HEK293 (cell line): ENCODE results near the gene C19orf33.

ENCODE experiments used
- GLIS2 ChIP-seq: fragments of 450-650 bp; formaldehyde crosslinking; IDR thresholded peaks from 2 replicates; pipeline ENCODE4 v1.5.1; 2016; ENCODE audit warnings: missing biosample characterization, missing genetic modification characterization
- OVOL3 ChIP-seq: fragments of 450-650 bp; formaldehyde crosslinking; IDR thresholded peaks from 2 replicates; pipeline ENCODE4 v1.5.1; 2016; ENCODE audit warnings: missing biosample characterization, missing genetic modification characterization
- SCRT1 ChIP-seq: fragments of 450-650 bp; formaldehyde crosslinking; IDR thresholded peaks from 2 replicates; pipeline ENCODE4 v1.5.1; 2016; ENCODE audit warnings: missing biosample characterization, missing genetic modification characterization, borderline replicate concordance
- YY1 ChIP-seq: fragments of 450-650 bp; formaldehyde crosslinking; IDR thresholded peaks from 2 replicates; pipeline ENCODE4 v1.5.1; 2018; ENCODE audit warnings: missing biosample characterization, missing genetic modification characterization
- ZBTB21 ChIP-seq: fragments of 450-650 bp; formaldehyde crosslinking; IDR thresholded peaks from 2 replicates; pipeline ENCODE4 v1.5.1; 2017; ENCODE audit warnings: missing biosample characterization, missing genetic modification characterization
- ZNF112 ChIP-seq: fragments of 450-650 bp; formaldehyde crosslinking; IDR thresholded peaks from 2 replicates; pipeline ENCODE4 v1.5.0; 2017; ENCODE audit warnings: missing biosample characterization, missing genetic modification characterization
- ZNF114 ChIP-seq: fragments of 450-650 bp; formaldehyde crosslinking; IDR thresholded peaks from 2 replicates; pipeline ENCODE4 v1.5.0; 2017; ENCODE audit warnings: missing biosample characterization, missing genetic modification characterization
- ZNF157 ChIP-seq: fragments of 450-650 bp; formaldehyde crosslinking; IDR thresholded peaks from 2 replicates; pipeline ENCODE4 v1.5.1; 2016; ENCODE audit warnings: missing biosample characterization, missing genetic modification characterization
- ZNF202 ChIP-seq: fragments of 450-650 bp; formaldehyde crosslinking; IDR thresholded peaks from 2 replicates; pipeline ENCODE4 v1.5.1; 2016; ENCODE audit warnings: missing biosample characterization, missing genetic modification characterization, borderline replicate concordance
- ZNF24 ChIP-seq: fragments of 450-650 bp; formaldehyde crosslinking; IDR thresholded peaks from 2 replicates; pipeline ENCODE4 v1.5.1; 2016; ENCODE audit warnings: missing biosample characterization, missing genetic modification characterization
- ZNF335 ChIP-seq: fragments of 450-650 bp; formaldehyde crosslinking; conservative IDR thresholded peaks from 2 replicates; pipeline ENCODE4 v1.5.1; 2016; ENCODE audit warnings: missing biosample characterization, missing genetic modification characterization
- ZNF423 ChIP-seq: fragments of 450-650 bp; formaldehyde crosslinking; IDR thresholded peaks from 2 replicates; pipeline ENCODE4 v1.5.1; 2016; ENCODE audit warnings: missing biosample characterization, missing genetic modification characterization
- ZNF560 ChIP-seq: fragments of 450-650 bp; formaldehyde crosslinking; IDR thresholded peaks from 2 replicates; pipeline ENCODE4 v1.5.1; 2017; ENCODE audit warnings: missing biosample characterization, missing genetic modification characterization, borderline replicate concordance
- ZNF585B ChIP-seq: fragments of 450-650 bp; formaldehyde crosslinking; IDR thresholded peaks from 2 replicates; pipeline ENCODE4 v1.5.1; 2016; ENCODE audit warnings: missing biosample characterization, missing genetic modification characterization
- ZNF621 ChIP-seq: fragments of 450-650 bp; formaldehyde crosslinking; IDR thresholded peaks from 2 replicates; pipeline ENCODE4 v1.5.1; 2017; ENCODE audit warnings: missing biosample characterization, missing genetic modification characterization
- ZNF654 ChIP-seq: fragments of 450-650 bp; formaldehyde crosslinking; IDR thresholded peaks from 2 replicates; pipeline ENCODE4 v1.5.1; 2016; ENCODE audit warnings: low read depth, missing biosample characterization, missing genetic modification characterization
- ZNF677 ChIP-seq: fragments of 450-650 bp; IDR thresholded peaks from 2 replicates; pipeline ENCODE4 v1.5.0; 2018; ENCODE audit warnings: missing biosample characterization, mild to moderate bottlenecking, missing genetic modification characterization, moderate library complexity
- TF ChIP-seq, protein P1 (sequence below): fragments of 450-650 bp; formaldehyde crosslinking; conservative IDR thresholded peaks from 2 replicates; pipeline ENCODE4 v1.5.1; 2016; ENCODE audit warnings: low read depth, missing biosample characterization, missing genetic modification characterization
- TF ChIP-seq, protein P2 (sequence below): fragments of 450-650 bp; formaldehyde crosslinking; IDR thresholded peaks from 2 replicates; pipeline ENCODE4 v1.5.1; 2016; ENCODE audit warnings: missing biosample characterization, missing genetic modification characterization
- TF ChIP-seq, protein P3 (sequence below): fragments of 450-650 bp; formaldehyde crosslinking; IDR thresholded peaks from 2 replicates; pipeline ENCODE4 v1.5.1; 2017; ENCODE audit warnings: missing biosample characterization, missing genetic modification characterization
- TF ChIP-seq, protein P4 (sequence below): fragments of 450-650 bp; IDR thresholded peaks from 2 replicates; pipeline ENCODE4 v1.5.1; 2018; ENCODE audit warnings: missing biosample characterization, missing genetic modification characterization
- TF ChIP-seq, protein P5 (sequence below): fragments of 450-650 bp; formaldehyde crosslinking; IDR thresholded peaks from 2 replicates; pipeline ENCODE4 v1.5.1; 2016; ENCODE audit warnings: missing biosample characterization, missing genetic modification characterization
- TF ChIP-seq, protein P6 (sequence below): sonication (generic); formaldehyde crosslinking; IDR thresholded peaks from 2 replicates; pipeline ENCODE4 v1.8.1; 2022; ENCODE audit warnings: mild to moderate bottlenecking, moderate library complexity, missing genetic modification reagents

The C19orf33 gene

DNA sequence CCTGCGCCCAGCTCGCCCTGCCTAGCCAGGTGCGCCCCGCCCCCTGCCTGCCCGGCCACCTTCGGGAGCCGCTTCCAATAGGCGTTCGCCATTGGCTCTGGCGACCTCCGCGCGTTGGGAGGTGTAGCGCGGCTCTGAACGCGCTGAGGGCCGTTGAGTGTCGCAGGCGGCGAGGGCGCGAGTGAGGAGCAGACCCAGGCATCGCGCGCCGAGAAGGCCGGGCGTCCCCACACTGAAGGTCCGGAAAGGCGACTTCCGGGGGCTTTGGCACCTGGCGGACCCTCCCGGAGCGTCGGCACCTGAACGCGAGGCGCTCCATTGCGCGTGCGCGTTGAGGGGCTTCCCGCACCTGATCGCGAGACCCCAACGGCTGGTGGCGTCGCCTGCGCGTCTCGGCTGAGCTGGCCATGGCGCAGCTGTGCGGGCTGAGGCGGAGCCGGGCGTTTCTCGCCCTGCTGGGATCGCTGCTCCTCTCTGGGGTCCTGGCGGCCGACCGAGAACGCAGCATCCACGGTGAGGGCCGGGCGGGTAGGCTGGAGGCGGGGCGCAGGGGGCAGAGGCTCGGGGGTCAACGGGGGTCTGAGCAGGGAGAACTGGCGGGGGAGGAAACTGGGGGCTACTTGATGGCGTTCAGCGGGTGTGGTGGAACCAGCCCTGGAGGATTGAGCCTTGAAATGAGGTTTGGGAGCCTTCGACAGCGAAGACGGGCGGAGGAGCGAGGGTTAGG is 39.4 kb upstream of the C19orf33 start, which contains the start of gene SPINT2 (continued):
- TF ChIP-seq, protein P1, sequence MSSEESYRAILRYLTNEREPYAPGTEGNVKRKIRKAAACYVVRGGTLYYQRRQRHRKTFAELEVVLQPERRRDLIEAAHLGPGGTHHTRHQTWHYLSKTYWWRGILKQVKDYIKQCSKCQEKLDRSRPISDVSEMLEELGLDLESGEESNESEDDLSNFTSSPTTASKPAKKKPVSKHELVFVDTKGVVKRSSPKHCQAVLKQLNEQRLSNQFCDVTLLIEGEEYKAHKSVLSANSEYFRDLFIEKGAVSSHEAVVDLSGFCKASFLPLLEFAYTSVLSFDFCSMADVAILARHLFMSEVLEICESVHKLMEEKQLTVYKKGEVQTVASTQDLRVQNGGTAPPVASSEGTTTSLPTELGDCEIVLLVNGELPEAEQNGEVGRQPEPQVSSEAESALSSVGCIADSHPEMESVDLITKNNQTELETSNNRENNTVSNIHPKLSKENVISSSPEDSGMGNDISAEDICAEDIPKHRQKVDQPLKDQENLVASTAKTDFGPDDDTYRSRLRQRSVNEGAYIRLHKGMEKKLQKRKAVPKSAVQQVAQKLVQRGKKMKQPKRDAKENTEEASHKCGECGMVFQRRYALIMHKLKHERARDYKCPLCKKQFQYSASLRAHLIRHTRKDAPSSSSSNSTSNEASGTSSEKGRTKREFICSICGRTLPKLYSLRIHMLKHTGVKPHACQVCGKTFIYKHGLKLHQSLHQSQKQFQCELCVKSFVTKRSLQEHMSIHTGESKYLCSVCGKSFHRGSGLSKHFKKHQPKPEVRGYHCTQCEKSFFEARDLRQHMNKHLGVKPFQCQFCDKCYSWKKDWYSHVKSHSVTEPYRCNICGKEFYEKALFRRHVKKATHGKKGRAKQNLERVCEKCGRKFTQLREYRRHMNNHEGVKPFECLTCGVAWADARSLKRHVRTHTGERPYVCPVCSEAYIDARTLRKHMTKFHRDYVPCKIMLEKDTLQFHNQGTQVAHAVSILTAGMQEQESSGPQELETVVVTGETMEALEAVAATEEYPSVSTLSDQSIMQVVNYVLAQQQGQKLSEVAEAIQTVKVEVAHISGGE (tag by site-specific recombination) = peak; percentile 98
- no peak; the same call in 1 of the 2 replicates for TF ChIP-seq ZBTB21 (tag by site-specific recombination)
- no peak for TF ChIP-seq ZNF157 (tag by site-specific recombination)
- peak; percentile 85 for TF ChIP-seq GLIS2 (tag by site-specific recombination)
- no peak; the same call in 1 of the 2 replicates for TF ChIP-seq YY1 (tag by site-specific recombination)
- TF ChIP-seq, protein P2, sequence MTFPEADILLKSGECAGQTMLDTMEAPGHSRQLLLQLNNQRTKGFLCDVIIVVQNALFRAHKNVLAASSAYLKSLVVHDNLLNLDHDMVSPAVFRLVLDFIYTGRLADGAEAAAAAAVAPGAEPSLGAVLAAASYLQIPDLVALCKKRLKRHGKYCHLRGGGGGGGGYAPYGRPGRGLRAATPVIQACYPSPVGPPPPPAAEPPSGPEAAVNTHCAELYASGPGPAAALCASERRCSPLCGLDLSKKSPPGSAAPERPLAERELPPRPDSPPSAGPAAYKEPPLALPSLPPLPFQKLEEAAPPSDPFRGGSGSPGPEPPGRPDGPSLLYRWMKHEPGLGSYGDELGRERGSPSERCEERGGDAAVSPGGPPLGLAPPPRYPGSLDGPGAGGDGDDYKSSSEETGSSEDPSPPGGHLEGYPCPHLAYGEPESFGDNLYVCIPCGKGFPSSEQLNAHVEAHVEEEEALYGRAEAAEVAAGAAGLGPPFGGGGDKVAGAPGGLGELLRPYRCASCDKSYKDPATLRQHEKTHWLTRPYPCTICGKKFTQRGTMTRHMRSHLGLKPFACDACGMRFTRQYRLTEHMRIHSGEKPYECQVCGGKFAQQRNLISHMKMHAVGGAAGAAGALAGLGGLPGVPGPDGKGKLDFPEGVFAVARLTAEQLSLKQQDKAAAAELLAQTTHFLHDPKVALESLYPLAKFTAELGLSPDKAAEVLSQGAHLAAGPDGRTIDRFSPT = no peak
- peak; percentile 17; the same call in 1 of the 2 replicates for TF ChIP-seq OVOL3
- no peak for TF ChIP-seq ZNF621 (tag by site-specific recombination)
- TF ChIP-seq, protein P3, sequence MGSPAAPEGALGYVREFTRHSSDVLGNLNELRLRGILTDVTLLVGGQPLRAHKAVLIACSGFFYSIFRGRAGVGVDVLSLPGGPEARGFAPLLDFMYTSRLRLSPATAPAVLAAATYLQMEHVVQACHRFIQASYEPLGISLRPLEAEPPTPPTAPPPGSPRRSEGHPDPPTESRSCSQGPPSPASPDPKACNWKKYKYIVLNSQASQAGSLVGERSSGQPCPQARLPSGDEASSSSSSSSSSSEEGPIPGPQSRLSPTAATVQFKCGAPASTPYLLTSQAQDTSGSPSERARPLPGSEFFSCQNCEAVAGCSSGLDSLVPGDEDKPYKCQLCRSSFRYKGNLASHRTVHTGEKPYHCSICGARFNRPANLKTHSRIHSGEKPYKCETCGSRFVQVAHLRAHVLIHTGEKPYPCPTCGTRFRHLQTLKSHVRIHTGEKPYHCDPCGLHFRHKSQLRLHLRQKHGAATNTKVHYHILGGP (tag by site-specific recombination) = no peak
- no peak for TF ChIP-seq ZNF654 (tag by site-specific recombination)
- 0 out of 2 replicates have a peak, but pooled peaks have one; percentile 43 for TF ChIP-seq ZNF423 (tag by site-specific recombination)
- TF ChIP-seq ZNF202 = no peak
- TF ChIP-seq ZNF560 = no peak
- TF ChIP-seq, protein P4, sequence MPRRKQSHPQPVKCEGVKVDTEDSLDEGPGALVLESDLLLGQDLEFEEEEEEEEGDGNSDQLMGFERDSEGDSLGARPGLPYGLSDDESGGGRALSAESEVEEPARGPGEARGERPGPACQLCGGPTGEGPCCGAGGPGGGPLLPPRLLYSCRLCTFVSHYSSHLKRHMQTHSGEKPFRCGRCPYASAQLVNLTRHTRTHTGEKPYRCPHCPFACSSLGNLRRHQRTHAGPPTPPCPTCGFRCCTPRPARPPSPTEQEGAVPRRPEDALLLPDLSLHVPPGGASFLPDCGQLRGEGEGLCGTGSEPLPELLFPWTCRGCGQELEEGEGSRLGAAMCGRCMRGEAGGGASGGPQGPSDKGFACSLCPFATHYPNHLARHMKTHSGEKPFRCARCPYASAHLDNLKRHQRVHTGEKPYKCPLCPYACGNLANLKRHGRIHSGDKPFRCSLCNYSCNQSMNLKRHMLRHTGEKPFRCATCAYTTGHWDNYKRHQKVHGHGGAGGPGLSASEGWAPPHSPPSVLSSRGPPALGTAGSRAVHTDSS = peak; percentile 38; the same call in 1 of the 2 replicates
- TF ChIP-seq, protein P5, sequence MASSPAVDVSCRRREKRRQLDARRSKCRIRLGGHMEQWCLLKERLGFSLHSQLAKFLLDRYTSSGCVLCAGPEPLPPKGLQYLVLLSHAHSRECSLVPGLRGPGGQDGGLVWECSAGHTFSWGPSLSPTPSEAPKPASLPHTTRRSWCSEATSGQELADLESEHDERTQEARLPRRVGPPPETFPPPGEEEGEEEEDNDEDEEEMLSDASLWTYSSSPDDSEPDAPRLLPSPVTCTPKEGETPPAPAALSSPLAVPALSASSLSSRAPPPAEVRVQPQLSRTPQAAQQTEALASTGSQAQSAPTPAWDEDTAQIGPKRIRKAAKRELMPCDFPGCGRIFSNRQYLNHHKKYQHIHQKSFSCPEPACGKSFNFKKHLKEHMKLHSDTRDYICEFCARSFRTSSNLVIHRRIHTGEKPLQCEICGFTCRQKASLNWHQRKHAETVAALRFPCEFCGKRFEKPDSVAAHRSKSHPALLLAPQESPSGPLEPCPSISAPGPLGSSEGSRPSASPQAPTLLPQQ (tag by site-specific recombination) = peak; percentile 86
- TF ChIP-seq ZNF585B = no peak
- peak; percentile 100 for TF ChIP-seq ZNF335 (tag by site-specific recombination)
- no peak for TF ChIP-seq ZNF112 (tag by site-specific recombination)
- TF ChIP-seq SCRT1 = no peak
- no peak for TF ChIP-seq ZNF114 (tag by site-specific recombination)
- TF ChIP-seq ZNF677 = no peak
- 0 out of 2 replicates have a peak, but pooled peaks have one; percentile 4 for TF ChIP-seq ZNF24
- TF ChIP-seq, protein P6, sequence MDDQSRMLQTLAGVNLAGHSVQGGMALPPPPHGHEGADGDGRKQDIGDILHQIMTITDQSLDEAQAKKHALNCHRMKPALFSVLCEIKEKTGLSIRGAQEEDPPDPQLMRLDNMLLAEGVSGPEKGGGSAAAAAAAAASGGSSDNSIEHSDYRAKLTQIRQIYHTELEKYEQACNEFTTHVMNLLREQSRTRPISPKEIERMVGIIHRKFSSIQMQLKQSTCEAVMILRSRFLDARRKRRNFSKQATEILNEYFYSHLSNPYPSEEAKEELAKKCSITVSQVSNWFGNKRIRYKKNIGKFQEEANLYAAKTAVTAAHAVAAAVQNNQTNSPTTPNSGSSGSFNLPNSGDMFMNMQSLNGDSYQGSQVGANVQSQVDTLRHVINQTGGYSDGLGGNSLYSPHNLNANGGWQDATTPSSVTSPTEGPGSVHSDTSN = no peak
